A549 (cell line): Measurements from ENCODE around the gene OVAAL. TPM values are rescaled to one million over a fixed set of nuclear protein-coding genes. Genes with fewer than 3 reads are reported as not detected.

Experiments used
- ATAC-seq, 2 experiments: fragments of 200-7000 bp in 1 of 2; fragments of >200 bp in 1 of 2; cut with Nextera tagmentation in 1 of 2; cut with Tn5 transposase in 1 of 2; 3 replicates each; pipeline versions ENCODE4 v1.8.0 to v1.9.1; 2018 to 2020; ENCODE audit warnings: mild to moderate bottlenecking in 1 of 2, moderate library complexity in 1 of 2
- CTCF ChIA-PET: fragments of 300-600 bp; sonication (Branson Sonifier 250); formaldehyde crosslinking; extraction: SDS; loops from one replicate; lab custom pipeline; 2021; ENCODE audit warnings: antibody characterized with exemption, inconsistent platforms; lab: Yijun Ruan, JAX
- POLR2A ChIA-PET: fragments of 350-600 bp; formaldehyde crosslinking; extraction: SDS; loops from one replicate; lab custom pipeline; 2021; ENCODE audit warnings: antibody characterized with exemption, inconsistent platforms; lab: Yijun Ruan, JAX
- DNase-seq, 2 experiments: peaks; one replicate each; pipeline versions ENCODE4 v3.0.0 to v3.0.0-alpha.2; 2011 to 2016; ENCODE audit warnings: low read depth in 1 of 2, low spot score in 1 of 2
- FAIRE-seq: peaks from 2 replicates; lab custom pipeline; 2011; peaks lifted over from hg19 to GRCh38; lab: Jason Lieb, UNC
- H3K27ac ChIP-seq, 2 experiments: fragments of >200 bp; sonication (Bioruptor Twin); formaldehyde crosslinking; 3 replicates each; pipeline ENCODE4 v1.5.1; 2016 to 2017
- H3K4me1 ChIP-seq: fragments of >200 bp; sonication (Bioruptor Twin); formaldehyde crosslinking; 3 replicates; pipeline ENCODE4 v1.6.1; 2016
- H3K4me2 ChIP-seq: fragments of >200 bp; sonication (Bioruptor Twin); formaldehyde crosslinking; 3 replicates; pipeline ENCODE4 v1.6.1; 2016
- H3K4me3 ChIP-seq: fragments of >200 bp; sonication (Bioruptor Twin); formaldehyde crosslinking; 3 replicates; pipeline ENCODE4 v1.5.1; 2016
- H3K9me3 ChIP-seq: fragments of >200 bp; sonication (Bioruptor Twin); formaldehyde crosslinking; 3 replicates; pipeline ENCODE4 v1.6.1; 2016
- ESRRA ChIP-seq: fragments of 150-350 bp; IDR thresholded peaks from 2 replicates; pipeline ENCODE4 v1.6.1; 2014; ENCODE audit warnings: mild to moderate bottlenecking, low read length, borderline replicate concordance
- FOSL2 ChIP-seq, 2 experiments: fragments of 450-650 bp in 1 of 2; fragments of >200 bp in 1 of 2; sonication (Bioruptor Twin) in 1 of 2; formaldehyde crosslinking; IDR thresholded peaks; 2 replicates each; pipeline versions ENCODE4 v1.5.0 to v1.6.1; 2016 to 2020; ENCODE audit warnings: mild to moderate bottlenecking in 1 of 2, moderate library complexity in 1 of 2
- FOXS1 ChIP-seq: fragments of 250-450 bp; sonication (Bioruptor Pico); IDR thresholded peaks from 2 replicates; pipeline ENCODE4 v1.5.0; 2020; ENCODE audit warnings: mild to moderate bottlenecking, moderate library complexity
- GATA3 ChIP-seq: IDR thresholded peaks from 2 replicates; pipeline ENCODE4 v1.6.1; 2012; ENCODE audit warnings: borderline replicate concordance
- HDAC2 ChIP-seq: fragments of 200-600 bp; sonication (generic); IDR thresholded peaks from 2 replicates; pipeline ENCODE4 v1.6.1; 2016
- KDM1A ChIP-seq: fragments of 200-600 bp; sonication (generic); IDR thresholded peaks from 2 replicates; pipeline ENCODE4 v1.6.1; 2016; ENCODE audit warnings: low read depth, mild to moderate bottlenecking
- MAZ ChIP-seq: fragments of 150-350 bp; IDR thresholded peaks from 2 replicates; pipeline ENCODE4 v1.6.1; 2014; ENCODE audit warnings: antibody characterized with exemption, low read depth, low read length, borderline replicate concordance
- NFE2L2 ChIP-seq: fragments of 150-350 bp; conservative IDR thresholded peaks from 2 replicates; pipeline ENCODE4 v1.6.1; 2014; ENCODE audit warnings: low read length
- NPAS2 ChIP-seq: fragments of 250-450 bp; sonication (Bioruptor Pico); IDR thresholded peaks from 2 replicates; pipeline ENCODE4 v1.8.0; 2022; ENCODE audit warnings: mild to moderate bottlenecking, moderate library complexity, borderline replicate concordance
- NR3C1 ChIP-seq: fragments of >200 bp; sonication (Bioruptor Twin); formaldehyde crosslinking; IDR thresholded peaks from 3 replicates; pipeline ENCODE4 v1.6.1; 2017
- POLR2AphosphoS2 ChIP-seq: conservative IDR thresholded peaks from 2 replicates; pipeline ENCODE4 v1.6.1; 2012; ENCODE audit warnings: low read length, improper control_type of control experiment, inconsistent platforms
- RFX5 ChIP-seq: fragments of 450-650 bp; IDR thresholded peaks from 2 replicates; pipeline ENCODE4 v1.7.1; 2014; ENCODE audit warnings: antibody characterized with exemption, mild to moderate bottlenecking, moderate library complexity
- RNF2 ChIP-seq: fragments of 200-600 bp; sonication (generic); IDR thresholded peaks from 2 replicates; pipeline ENCODE4 v1.6.1; 2016; ENCODE audit warnings: low read depth, mild to moderate bottlenecking, antibody characterized with exemption, moderate library complexity, borderline replicate concordance
- SREBF2 ChIP-seq: fragments of 450-650 bp; IDR thresholded peaks from 2 replicates; pipeline ENCODE4 v1.6.1; 2014; ENCODE audit warnings: mild to moderate bottlenecking, moderate library complexity
- ZFP36 ChIP-seq: fragments of 450-650 bp; IDR thresholded peaks from 2 replicates; pipeline ENCODE4 v1.6.1; 2014; ENCODE audit warnings: borderline replicate concordance; ENCODE audit not compliant: partially characterized antibody
- ZNF302 ChIP-seq: fragments of 250-450 bp; sonication (Bioruptor Pico); IDR thresholded peaks from 2 replicates; pipeline ENCODE4 v1.9.0; 2021; ENCODE audit warnings: inconsistent platforms, mild to moderate bottlenecking, moderate library complexity
- WGBS: methylation state at CpG from one replicate; pipeline ENCODE4 v1.1.6; 2017; ENCODE audit errors: missing lambda C conversion rate; 5-methylcytosine and 5-hydroxymethylcytosine counted together
- polyA plus RNA-seq, 4 experiments: library from polyadenylated mRNA; depleted of rRNA in 3 of 4; stranded (reverse); fragments of >200 nt; fragmentation: RNase III in 1 of 4; extraction: RNeasy Plus Mini Kit Qiagen cat#74134 plus additional on column Dnase treatment in 1 of 4; gene quantifications; 2 replicates in 3 of 4; 3 replicates in 1 of 4; pipeline ENCODE4 v1.2.3, GENCODE V29; 2011 to 2017
- TF ChIP-seq, protein P1 (sequence below): fragments of 450-650 bp; IDR thresholded peaks from 2 replicates; pipeline ENCODE4 v1.6.1; 2014; ENCODE audit warnings: antibody characterized with exemption
- TF ChIP-seq, protein P2 (sequence below): fragments of >200 bp; sonication (Bioruptor Twin); formaldehyde crosslinking; IDR thresholded peaks from 3 replicates; pipeline ENCODE4 v1.6.1; 2016
- TF ChIP-seq, protein P3 (sequence below): fragments of 250-450 bp; sonication (Bioruptor Pico); IDR thresholded peaks from 2 replicates; pipeline ENCODE4 v1.5.0; 2020; ENCODE audit warnings: low read depth, mild to moderate bottlenecking, moderate library complexity
- TF ChIP-seq, protein P4 (sequence below): fragments of >200 bp; sonication (Bioruptor Twin); formaldehyde crosslinking; IDR thresholded peaks from 2 replicates; pipeline ENCODE4 v1.6.1; 2016

The OVAAL gene
- polyA plus RNA-seq, 2 of the 4 experiments (the other 2 are of a cell fraction), result 0.08 TPM; not detected in 1

DNA sequence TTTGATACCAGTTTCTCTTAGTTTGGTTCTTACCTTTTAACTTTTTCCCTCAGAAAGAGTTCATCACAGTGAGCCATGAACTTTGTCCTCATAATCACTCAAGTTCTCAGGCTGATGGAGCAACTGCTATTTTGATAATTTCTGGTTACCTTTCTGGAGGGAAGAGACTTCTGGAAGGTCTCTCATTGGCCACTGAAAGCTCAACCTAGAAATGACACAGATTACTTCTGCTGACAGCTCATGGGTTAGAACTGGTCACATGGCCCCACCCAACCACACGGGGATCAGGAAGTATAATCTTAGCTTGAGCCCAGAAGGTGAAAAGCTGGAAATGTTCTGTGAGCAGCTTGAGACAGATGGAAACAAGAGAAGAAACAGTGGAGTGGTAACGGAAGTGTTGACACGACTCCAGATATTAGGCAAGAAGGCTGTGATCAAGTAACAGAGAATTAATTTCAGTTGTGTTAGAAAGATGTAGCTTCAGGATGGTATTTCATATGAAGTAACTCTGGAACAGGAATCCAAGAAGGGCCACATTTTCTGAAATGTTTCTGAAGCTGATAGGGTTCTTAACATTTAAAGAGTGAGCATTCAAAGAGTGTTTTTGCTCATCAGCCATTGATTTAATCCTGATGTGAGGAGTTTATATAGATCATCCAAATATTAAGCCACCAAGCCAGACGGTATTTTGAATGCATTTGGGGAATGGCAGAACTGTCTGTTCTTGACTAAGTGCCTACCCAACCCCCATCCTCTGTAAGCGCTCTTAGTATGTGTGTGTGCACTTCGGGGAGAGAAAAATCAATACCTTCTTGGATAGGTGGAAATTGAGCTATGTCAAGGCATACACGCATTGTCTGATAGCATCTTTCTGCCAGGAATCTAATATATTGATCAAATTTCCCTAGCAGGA lies 51.1 kb downstream of the OVAAL start:
- ChIA-PET CTCF (interaction anchor here (0.6 to 1.4 kb wide), 6 partner anchors 9 to 254 kb away, joined by 3 to 4 read pairs (median 3); no protein-coding TSS in a partner anchor), POLR2A (no interaction called here)
- no peak overlapping the region for H3K27ac ChIP-seq

DNA sequence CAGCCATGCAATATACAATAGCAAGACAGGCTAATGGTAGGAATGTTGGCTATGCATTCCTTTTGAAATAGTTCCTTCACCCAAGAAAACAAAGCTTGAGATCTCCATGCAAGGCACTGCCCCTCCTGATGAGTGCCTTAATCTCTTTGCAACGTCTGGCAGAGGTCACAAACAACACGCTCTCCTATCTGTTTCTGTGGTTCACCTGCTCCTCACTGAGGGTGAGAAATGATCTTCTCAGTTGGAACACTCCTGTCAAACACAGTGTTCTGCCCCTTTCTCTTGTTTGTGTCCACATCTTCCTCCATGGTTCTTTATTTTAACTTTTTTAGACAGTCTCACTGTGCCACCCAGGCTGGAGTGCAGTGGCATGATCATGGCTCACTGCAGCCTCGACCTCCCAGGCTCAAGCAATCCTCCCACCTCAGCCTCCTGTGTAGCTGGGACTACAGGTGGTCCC lies 51.8 kb downstream of the OVAAL start:
- FAIRE-seq (no peak), ATAC-seq (no peak), DNase-seq (no peak)
- H3K4me1 ChIP-seq, result peaks cover 4% of the 10 kb centered on the region; the same call in 1 of the 3 replicates
- H3K4me3 ChIP-seq, result no peak overlapping the region
- CTCF ChIA-PET, result interaction anchor here (1.1 kb wide), 1 partner anchor 78 kb away, joined by 3 read pairs; no protein-coding TSS in a partner anchor
- no peak overlapping the region for H3K27ac ChIP-seq
- H3K9me3 ChIP-seq, result no peaks in the 10 kb centered on the region
- POLR2A ChIA-PET, result no interaction called here
- 55% methylated on average over 3 of the region's 3 CpGs for WGBS
- no peak overlapping the region for H3K4me2 ChIP-seq
- TF ChIP-seq POLR2AphosphoS2 (no peak), RNF2 (no peak), SREBF2 (no peak)

More for the DNA sequence above, 51.1 kb downstream of the OVAAL start:
- ATAC-seq (peak in 1 of 2 experiments; percentile 54; a peak in 3 of 6 replicates), FAIRE-seq (no peak), DNase-seq (no peak)
- TF ChIP-seq MAZ, result no peak
- TF ChIP-seq RFX5, result no peak
- TF ChIP-seq NR3C1, result no peak
- TF ChIP-seq ZNF302 (CRISPR knock-in tag), result no peak
- TF ChIP-seq, protein P1, sequence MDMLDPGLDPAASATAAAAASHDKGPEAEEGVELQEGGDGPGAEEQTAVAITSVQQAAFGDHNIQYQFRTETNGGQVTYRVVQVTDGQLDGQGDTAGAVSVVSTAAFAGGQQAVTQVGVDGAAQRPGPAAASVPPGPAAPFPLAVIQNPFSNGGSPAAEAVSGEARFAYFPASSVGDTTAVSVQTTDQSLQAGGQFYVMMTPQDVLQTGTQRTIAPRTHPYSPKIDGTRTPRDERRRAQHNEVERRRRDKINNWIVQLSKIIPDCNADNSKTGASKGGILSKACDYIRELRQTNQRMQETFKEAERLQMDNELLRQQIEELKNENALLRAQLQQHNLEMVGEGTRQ, result peak; percentile 46; the same call in 1 of the 2 replicates
- no peak for TF ChIP-seq GATA3
- TF ChIP-seq FOXS1 (CRISPR knock-in tag), result no peak
- TF ChIP-seq, protein P2, sequence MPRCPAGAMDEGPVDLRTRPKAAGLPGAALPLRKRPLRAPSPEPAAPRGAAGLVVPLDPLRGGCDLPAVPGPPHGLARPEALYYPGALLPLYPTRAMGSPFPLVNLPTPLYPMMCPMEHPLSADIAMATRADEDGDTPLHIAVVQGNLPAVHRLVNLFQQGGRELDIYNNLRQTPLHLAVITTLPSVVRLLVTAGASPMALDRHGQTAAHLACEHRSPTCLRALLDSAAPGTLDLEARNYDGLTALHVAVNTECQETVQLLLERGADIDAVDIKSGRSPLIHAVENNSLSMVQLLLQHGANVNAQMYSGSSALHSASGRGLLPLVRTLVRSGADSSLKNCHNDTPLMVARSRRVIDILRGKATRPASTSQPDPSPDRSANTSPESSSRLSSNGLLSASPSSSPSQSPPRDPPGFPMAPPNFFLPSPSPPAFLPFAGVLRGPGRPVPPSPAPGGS, result no peak
- no peak overlapping the region for H3K4me2 ChIP-seq
- WGBS, result 73% methylated on average over 7 of the region's 7 CpGs
- peaks cover 4% of the 10 kb centered on the region; the same call in 1 of the 3 replicates for H3K4me1 ChIP-seq
- H3K4me3 ChIP-seq, result no peak overlapping the region
- no peaks in the 10 kb centered on the region for H3K9me3 ChIP-seq

DNA sequence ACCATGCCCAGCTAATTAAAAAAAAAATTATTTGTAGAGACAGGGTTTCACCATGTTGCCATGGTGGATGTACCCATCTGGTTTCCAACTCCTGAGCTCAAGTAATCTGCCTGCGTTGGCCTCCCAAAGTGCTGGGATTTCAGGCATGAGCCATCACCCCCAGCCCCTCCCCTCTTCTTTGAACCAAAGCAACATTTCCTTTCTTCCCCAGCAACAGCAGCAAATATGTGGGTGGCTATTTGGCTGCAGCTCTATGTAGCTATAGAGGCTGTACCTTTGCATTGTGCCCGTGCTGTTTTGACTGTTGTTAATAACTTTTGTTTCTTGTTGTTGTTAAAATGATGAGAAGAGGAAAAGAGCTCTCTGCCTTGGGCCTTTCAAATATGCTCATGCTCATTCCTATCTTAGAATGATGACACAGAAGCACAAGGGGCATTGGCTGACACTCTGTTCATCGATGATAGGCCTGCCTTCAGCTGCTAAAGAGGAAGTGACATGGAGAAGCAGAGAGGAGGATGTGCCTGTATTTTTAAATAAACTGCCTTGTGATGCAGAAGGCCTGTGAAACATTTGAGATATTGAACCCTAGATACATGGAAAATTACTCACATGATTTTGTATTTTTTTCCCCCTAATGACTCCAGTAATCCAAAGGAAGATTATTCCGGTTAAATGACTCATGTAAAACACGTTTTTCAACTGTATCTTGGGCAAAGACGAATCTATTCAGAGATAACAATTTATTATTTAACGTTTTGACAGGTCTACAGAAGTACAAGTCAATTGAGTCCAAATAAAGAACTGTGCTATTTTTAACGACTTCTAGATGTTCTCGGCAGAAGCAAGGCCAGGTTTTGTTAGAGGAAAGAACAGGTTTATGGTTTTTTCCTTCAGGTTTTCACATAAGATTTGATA lies 52.5 kb downstream of the OVAAL start:
- no peak for FAIRE-seq

More for the DNA sequence above, 52.5 kb downstream of the OVAAL start:
- Histone ChIP-seq H3K4me1 (peaks cover 4% of the 10 kb centered on the region; the same call in 1 of the 3 replicates), H3K4me3 (no peak overlapping the region), H3K27ac (no peak overlapping the region), H3K4me2 (no peak overlapping the region), H3K9me3 (no peaks in the 10 kb centered on the region)
- DNase-seq, result no peak
- CTCF ChIA-PET, result interaction anchor here (1.1 kb wide), 1 partner anchor 78 kb away, joined by 3 read pairs; no protein-coding TSS in a partner anchor
- POLR2A ChIA-PET, result no interaction called here
- 80% methylated on average over 9 of the region's 9 CpGs for WGBS
- ATAC-seq, result no peak
- TF ChIP-seq KDM1A (no peak), ESRRA (no peak), FOSL2 (IDR thresholded peaks at IDR 0.05) (no peak), FOSL2 (CRISPR knock-in tag; IDR thresholded peaks at IDR 0.05) (no peak), NPAS2 (CRISPR knock-in tag) (no peak), POLR2AphosphoS2 (no peak), HDAC2 (no peak), NFE2L2 (no peak), ZFP36 (no peak)
- TF ChIP-seq, protein P3, sequence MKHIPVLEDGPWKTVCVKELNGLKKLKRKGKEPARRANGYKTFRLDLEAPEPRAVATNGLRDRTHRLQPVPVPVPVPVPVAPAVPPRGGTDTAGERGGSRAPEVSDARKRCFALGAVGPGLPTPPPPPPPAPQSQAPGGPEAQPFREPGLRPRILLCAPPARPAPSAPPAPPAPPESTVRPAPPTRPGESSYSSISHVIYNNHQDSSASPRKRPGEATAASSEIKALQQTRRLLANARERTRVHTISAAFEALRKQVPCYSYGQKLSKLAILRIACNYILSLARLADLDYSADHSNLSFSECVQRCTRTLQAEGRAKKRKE (CRISPR knock-in tag), result no peak
- TF ChIP-seq, protein P4, sequence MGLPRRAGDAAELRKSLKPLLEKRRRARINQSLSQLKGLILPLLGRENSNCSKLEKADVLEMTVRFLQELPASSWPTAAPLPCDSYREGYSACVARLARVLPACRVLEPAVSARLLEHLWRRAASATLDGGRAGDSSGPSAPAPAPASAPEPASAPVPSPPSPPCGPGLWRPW, result no peak
